NCI-H446 (cell line): ENCODE measurements around the gene PRR36.
A peak's percentile ranks its signal among the peaks of the same experiment; 100 is the strongest.
"Not testable (repeated sequence)": the region's sequence is repeated elsewhere in the genome, so short reads cannot be mapped to it uniquely, and the experiment has no call there.

Experiments
- DNase-seq, 2 experiments: peaks; one replicate each; lab custom pipeline; 2025; lab: John Stamatoyannopoulos, UW

PRR36 gene

DNA sequence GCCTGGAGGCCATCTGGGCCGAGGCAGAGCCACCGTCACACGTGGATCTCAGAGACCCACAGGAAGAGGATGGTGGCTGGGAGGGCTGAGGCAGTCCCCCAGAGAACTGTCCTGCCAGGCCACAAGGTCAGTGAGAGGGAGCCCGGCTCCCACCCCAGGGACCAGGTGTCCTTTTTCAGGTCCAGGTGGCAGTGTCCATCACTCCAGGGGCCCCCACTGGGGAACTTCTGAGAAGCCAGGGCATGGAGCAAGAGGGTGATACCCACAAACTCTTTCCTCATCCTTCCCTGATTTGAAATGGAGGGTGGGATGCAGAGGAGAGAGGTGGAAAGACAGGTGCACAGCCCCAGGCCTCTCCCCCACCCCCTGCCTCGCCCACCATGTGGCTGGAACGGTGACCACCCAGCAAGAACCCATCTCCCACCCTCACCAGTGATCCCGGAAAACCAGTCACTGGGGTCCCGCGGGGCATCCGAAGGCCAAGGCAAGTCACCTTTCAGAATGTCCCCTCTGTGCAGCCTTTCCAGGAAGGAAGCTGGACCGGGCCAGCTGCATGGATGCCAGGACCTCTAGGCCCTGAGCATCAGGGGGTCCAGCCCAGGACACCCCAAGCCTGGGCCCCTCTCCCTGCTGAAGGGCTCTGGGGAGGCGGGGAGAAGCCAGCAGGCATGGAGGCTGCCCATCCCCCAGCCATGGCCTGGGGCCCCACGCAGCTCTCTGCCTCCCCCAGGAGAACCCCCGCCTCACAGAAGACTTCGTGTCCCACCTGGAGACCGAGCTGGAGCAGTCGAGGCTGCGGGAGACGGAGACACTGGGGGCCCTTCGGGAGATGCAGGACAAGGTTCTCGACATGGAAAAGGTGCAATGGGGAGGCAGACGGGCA, 14.1 kb downstream of the PRR36 start:
- no peak for DNase-seq

- not testable (repeated sequence) for DNase-seq
These were observed 15.1 kb downstream of the PRR36 start for GRCh38 chr19:7859087-7859486.

DNA sequence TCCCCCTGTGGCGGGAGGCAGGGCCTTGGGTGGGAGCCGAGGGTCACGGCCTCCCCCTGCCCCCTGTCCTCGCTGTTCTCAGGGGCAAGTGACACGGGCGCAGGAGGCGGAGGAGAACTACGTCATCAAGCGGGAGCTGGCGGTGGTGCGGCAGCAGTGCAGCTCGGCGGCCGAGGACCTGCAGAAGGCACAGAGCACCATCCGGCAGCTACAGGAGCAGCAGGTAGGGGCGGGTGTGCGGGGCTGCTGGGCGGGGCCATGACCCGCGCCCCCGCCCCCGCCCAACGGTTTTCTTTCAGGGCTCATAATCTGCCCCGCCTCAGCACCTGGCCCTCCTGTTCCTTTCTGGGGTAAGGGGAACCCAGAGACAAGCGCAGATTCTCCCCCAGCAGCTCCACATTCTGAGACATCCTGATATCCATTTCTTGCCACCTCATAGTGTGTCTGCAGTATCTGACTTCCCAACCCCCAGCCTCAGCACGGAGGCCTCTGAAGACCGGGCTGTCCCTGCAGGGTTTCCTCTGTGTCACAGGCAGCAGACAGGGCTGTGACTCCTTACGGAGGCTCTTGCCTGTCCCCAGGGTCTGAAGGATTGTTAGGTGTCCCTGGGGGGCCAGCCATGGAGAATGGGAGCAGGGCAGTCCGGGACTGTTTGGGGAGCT, 15.9 kb downstream of the PRR36 start:
- DNase-seq: no peak

GRCh38 chr19:7857727-7858108, 16.5 kb downstream of the PRR36 start:
- no peak for DNase-seq

DNA sequence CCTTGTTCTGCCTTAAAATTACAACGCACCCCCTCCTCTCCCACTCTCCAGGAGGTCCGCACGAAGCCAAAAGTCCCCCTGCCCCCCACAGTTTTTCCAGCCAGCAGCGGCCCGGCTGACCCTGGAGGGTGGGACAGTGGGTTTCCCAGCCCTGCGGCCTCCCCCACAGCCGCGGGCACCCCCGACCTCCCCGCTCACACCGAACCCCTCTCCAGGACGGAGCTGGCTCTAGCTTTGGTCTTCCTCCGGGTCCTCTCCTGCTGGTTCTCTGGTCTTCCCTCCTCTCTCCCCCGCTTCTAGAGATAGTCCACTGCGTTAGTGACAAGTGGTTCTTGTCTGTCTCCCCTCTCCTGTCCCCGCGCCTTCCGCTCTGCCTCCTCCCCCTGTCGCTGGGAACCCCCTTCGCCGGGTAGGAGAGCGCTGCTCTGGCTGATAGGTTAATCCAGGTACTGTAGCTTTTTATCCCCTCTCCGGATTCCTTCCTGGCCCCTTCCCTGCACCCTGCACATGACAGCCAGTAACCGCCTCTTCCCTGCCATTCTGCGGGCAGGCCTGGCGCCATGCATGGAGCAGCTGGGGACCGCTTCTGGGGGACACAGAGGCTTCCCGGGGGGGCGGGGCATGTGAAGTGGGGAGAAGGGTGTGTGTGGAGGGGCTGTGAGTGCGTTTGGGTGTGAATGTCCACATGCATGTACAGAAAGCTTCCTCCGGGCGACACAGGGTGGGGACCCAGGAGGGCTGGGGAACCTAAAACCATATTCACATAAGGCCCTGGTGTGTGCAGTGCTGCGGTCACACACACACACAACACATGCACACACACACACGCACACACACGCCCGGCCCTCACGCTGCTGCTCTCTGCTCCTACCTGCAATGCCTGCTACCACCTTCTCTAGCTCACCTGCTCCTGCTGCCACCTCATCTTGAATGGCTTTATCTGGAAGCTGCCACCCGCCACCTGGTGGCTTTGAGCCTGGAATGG, 17.2 kb downstream of the PRR36 start:
- DNase-seq: no peak

DNA sequence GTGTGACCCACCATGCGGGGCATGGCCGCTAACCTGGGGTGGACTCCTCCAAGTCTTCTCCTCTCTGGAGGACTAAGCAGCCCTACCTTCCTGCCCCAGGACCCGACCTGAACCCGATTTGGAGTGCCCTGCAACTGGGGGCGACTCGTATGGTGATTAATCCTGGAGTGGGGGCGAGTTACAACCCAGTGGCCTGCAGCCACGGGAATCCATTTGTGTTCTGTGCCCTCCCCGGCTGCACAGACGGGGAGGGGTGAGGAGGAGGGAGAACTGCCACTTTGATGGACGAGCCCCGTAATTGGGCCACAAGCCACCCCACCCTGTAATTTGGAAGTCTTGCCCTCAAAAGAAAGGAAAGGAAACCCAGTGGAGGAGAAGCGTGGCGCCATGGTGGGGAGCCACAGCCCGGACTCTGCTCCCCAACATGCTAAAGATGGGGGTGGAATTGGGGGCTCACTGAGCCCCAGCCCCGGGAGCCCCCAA, 18.0 kb downstream of the PRR36 start:
- DNase-seq: no peak

GRCh38 chr19:7855426-7856108, 18.6 kb downstream of the PRR36 start:
- no peak for DNase-seq

GRCh38 chr19:7853770-7854128, 20.4 kb downstream of the PRR36 start:
- DNase-seq: no peak

GRCh38 chr19:7852851-7853769, 21.1 kb downstream of the PRR36 start:
- DNase-seq: peak in 1 of 2 experiments; percentile 52

DNA sequence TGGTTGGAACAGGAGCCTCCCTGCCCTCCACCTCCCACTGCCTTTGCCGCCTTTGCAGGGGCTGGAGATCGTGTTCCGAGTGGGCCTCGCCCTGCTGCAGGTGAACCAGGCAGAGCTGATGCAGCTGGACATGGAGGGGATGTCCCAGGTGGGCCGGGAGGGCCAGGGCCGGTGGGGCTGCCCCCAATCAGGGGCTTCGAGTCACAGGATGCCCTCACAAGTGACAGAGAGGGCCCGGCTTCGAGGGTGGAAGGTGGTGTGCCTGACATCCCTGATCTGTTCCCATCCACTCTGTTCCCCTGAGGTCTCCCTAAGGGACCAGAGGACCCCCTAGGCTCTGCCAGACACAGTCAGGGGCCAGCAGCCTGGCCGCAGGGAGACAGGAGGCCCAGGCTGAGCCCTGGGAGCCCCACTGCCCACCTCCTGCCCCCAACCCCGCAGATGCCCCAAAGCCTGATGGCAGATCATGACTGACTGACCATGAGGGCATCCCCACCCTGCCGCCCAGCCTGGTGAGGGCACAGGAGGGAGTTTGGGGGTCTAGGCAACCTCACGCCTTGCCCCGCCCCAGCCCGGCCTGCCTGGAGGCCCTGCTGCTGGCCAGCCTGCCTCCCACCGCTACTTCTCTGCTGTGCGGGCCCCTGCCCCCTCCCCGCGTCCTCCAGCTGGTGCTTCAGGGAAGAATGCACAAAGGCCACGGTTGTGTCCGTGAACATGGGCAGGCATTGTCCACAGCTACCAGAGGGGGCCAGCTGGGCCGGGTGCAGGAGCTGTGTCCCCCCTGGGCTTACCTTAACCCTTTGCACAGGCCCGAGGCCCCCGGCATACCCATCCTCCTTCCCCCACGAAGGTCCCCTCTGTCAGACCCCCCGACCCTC, 22.3 kb downstream of the PRR36 start:
- no peak for DNase-seq

- DNase-seq: no peak
These were observed 23.1 kb downstream of the PRR36 start for GRCh38 chr19:7850945-7851622.

DNA sequence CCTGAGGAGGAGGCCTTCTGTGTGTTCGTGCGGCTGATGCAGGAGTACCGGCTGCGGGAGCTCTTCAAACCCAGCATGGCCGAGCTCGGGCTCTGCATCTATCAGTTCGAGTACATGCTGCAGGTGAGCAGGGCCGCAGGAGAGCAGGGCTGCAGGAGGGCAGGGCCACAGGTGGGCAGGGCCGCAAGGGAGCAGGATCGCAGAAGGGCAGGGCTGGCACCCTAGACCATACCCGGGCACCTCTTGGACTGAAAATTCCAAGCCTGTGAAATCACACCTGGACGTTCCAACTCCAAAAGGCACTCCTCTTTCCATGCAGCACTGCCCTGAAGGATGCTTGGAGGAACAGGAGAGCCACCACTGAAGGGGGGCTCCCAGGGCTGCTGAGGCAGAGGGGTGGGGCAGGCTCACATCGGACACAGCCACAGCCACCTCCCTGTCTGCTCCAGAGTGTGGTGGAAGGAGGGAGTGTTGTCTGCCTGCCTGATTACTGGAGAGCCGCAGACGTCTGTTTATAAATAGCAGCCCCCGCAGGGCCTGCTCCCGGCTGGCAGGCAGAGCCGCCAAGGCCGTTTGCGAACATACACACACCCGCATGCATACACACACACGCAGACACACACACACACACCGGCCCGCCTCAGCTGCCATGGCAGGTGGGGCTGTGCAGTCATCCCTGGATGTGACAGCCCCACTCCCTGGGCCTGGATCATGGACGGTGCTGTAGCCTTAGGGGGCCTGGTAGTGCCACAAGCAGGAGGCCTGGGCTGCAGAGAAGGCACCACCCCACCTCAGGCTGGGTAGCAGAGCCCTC, 24.0 kb downstream of the PRR36 start:
- no peak for DNase-seq

DNA sequence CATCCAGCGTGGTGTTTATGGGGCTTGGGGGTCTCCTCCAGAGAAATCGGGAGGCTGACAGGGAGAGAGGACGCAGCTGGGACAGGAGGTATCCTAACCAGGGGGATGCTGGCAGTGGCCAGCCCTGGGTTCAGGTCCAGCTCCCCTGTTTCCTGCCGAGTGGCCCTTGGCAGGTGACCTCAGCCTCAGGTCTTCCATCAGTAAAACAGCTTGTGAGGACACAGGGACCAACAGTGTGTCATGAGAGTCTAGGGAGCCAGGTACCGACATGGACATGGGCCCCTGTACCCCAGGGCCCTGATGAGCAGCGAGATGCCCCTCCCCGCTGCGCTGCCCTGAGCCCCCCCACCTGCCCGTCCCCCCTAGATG, 24.6 kb downstream of the PRR36 start:
- DNase-seq: no peak

DNA sequence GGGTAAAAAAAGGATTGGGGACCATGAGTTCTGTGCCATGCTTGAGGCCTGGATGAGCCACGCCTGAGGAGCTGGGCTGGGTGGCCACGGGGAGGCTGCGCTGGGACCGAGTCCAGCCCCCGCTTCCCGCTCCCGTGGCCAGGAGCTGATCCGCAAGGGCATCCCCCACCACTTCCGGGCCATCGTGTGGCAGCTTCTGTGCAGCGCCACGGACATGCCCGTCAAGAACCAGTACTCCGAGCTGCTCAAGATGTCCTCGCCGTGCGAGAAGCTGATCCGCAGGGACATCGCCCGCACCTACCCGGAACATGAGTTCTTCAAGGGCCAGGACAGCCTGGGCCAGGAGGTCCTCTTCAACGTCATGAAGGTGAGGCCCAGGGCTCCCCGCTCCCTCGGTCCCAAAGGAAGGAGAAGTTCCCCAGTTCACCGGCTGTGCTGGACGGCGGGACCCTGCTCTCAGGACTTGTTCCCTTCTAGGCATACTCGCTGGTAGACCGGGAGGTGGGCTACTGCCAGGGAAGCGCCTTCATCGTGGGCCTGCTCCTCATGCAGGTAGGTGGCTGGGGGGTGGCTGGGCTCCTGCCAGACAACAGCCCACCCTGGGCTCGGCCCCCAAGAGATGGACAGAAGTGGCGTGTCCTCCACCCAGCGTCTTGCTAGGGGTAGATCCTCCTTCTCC, 25.3 kb downstream of the PRR36 start:
- no peak for DNase-seq

DNA sequence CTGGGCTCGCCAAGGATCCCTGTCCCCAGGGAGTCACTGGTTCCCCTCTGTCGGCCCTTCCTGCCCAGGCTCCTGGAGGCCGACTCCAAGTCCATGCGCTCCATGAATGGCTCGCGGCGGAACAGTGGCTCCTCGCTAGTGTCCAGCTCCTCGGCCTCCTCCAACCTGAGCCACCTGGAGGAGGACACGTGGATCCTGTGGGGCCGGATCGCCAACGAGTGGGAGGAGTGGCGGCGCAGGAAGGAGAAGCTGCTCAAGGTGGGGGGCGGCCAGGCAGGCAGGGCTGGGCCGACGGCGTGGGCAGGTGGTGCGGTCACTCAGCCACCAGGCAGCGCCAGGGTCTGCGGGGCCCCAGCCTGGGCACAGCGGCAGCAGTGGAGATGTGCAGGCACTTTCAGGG, 26.5 kb downstream of the PRR36 start:
- DNase-seq: no peak

- no peak for DNase-seq
These were observed 28.0 kb downstream of the PRR36 start for GRCh38 chr19:7846155-7846646.
